Superior temporal gyrus (tissue), 1 donor: ENCODE measurements around the gene HNF1B.

Experiments
- DNase-seq: peaks from one replicate; pipeline ENCODE4 v3.0.0-alpha.2; 2016; ENCODE audit errors: extremely low spot score

Gene HNF1B

GRCh38 chr17:37671824-37672547, 72.9 kb downstream of the HNF1B start:
- DNase-seq: no peak

- DNase-seq: no peak
These were observed 73.6 kb downstream of the HNF1B start for GRCh38 chr17:37671028-37671823.

- DNase-seq: no peak
These were observed 77.8 kb downstream of the HNF1B start for GRCh38 chr17:37667039-37667438.

GRCh38 chr17:37664214-37664613, 80.6 kb downstream of the HNF1B start:
- DNase-seq: no peak

- DNase-seq: no peak
These were observed 82.5 kb downstream of the HNF1B start for GRCh38 chr17:37662353-37662752.

GRCh38 chr17:37661400-37662014, 83.4 kb downstream of the HNF1B start:
- DNase-seq: no peak

- DNase-seq: no peak
These were observed 84.9 kb downstream of the HNF1B start for GRCh38 chr17:37659925-37660324.

GRCh38 chr17:37657202-37657601, 87.7 kb downstream of the HNF1B start:
- DNase-seq: no peak

GRCh38 chr17:37651849-37652248, 93.0 kb downstream of the HNF1B start:
- DNase-seq: no peak

GRCh38 chr17:37650419-37651003, 94.3 kb downstream of the HNF1B start:
- DNase-seq: peak; percentile 55

GRCh38 chr17:37648555-37648954, 96.3 kb downstream of the HNF1B start:
- DNase-seq: no peak

- no peak for DNase-seq
These were observed 97.0 kb downstream of the HNF1B start for GRCh38 chr17:37647856-37648255.

GRCh38 chr17:37643869-37644268, 101.0 kb downstream of the HNF1B start:
- DNase-seq: peak; percentile 20

GRCh38 chr17:37643118-37643766, 101.6 kb downstream of the HNF1B start, which contains the start of gene DDX52:
Gene DDX52 (minus strand): TSS chr17:37643446. CDS start chr17:37643420, 26 bp downstream.
- peak; percentile 96 for DNase-seq

GRCh38 chr17:37642681-37643080, 102.2 kb downstream of the HNF1B start:
- no peak for DNase-seq

GRCh38 chr17:37640015-37640414, 104.8 kb downstream of the HNF1B start:
- no peak for DNase-seq

GRCh38 chr17:37637956-37638355, 106.9 kb downstream of the HNF1B start:
- DNase-seq: no peak
